BJ (cell line): ENCODE measurements around the gene ELFN1. TPM values are rescaled to one million over a fixed set of nuclear protein-coding genes. Genes with fewer than 3 reads are reported as not detected.

Experiments
- CTCF ChIA-PET: fragments of 350-600 bp; formaldehyde crosslinking; extraction: SDS; loops from one replicate; lab custom pipeline; 2021; ENCODE audit warnings: antibody characterized with exemption, inconsistent platforms; lab: Yijun Ruan, JAX
- POLR2A ChIA-PET: fragments of 300-600 bp; sonication (Branson Sonifier 250); formaldehyde crosslinking; extraction: SDS; loops from one replicate; lab custom pipeline; 2021; ENCODE audit warnings: antibody characterized with exemption; lab: Charles Lee
- DNase-seq: peaks from one replicate; pipeline ENCODE4 v3.0.0-alpha.2; 2011; ENCODE audit warnings: low read depth
- H3K27me3 ChIP-seq: 2 replicates; pipeline ENCODE4 v1.6.0; 2011; ENCODE audit warnings: low read length; ENCODE audit not compliant: control insufficient read depth, insufficient read depth
- H3K36me3 ChIP-seq: 2 replicates; pipeline ENCODE4 v1.5.1; 2011; ENCODE audit warnings: low read length; ENCODE audit not compliant: control insufficient read depth, insufficient read depth
- H3K4me3 ChIP-seq: 2 replicates; pipeline ENCODE4 v1.5.1; 2011; ENCODE audit warnings: low read depth, mild to moderate bottlenecking, control low read depth, low read length
- polyA plus RNA-seq: library from polyadenylated mRNA; depleted of rRNA; stranded (reverse); fragments of >200 nt; gene quantifications from 2 replicates; pipeline ENCODE4 v1.2.3, GENCODE V29; 2011
- TF ChIP-seq, protein P1 (sequence below): IDR thresholded peaks from 2 replicates; pipeline ENCODE4 v1.5.1; 2011; ENCODE audit warnings: low read depth, mild to moderate bottlenecking, control low read depth, inconsistent platforms, low read length, moderate library complexity; ENCODE audit not compliant: insufficient read depth

The ELFN1 gene
- polyA plus RNA-seq, 1 experiment = 1.7 TPM

DNA sequence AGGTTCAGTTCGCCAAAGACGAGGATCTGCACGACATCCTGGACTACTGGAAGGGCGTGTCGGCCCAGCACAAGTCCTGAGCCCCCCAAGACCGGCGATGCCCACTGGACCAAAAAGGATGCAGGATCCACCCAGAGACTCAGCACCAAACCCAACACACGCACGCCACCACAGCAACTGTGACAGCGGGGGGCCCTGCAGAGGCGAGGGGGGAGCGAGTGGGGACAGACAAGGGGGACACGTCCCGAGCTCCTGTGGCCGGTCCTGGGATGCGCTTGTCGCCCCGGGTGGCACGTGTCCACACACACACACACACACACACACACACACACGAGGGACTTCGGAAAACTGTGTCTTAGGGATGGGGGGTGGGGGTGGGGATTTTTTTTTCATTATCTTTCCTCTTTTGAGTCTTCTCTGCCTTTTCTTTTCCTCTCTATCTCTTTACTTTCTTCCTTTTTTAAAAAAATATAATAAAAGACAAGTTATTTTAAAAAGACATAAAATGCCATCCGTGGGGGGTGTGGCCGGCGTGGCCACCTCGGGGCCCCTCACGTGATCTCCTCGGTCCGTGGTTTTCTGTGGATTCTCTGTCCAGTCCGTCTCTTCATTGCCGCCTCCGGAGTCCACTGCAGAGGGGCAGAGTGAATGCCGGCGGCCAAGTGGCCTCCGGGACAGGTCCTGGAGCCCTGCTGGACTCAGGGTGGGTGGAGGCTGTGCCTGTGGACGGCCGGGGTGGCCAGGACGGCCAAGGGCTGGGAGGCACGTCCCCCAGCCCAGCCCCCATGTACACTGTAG is 77.1 kb downstream of the ELFN1 start:
- CTCF ChIA-PET = no interaction called here
- no peak for DNase-seq
- Histone ChIP-seq H3K4me3 (no peak overlapping the region), H3K36me3 (no peaks in the 10 kb centered on the region), H3K27me3 (peaks cover 9% of the 10 kb centered on the region)
- TF ChIP-seq, protein P1, sequence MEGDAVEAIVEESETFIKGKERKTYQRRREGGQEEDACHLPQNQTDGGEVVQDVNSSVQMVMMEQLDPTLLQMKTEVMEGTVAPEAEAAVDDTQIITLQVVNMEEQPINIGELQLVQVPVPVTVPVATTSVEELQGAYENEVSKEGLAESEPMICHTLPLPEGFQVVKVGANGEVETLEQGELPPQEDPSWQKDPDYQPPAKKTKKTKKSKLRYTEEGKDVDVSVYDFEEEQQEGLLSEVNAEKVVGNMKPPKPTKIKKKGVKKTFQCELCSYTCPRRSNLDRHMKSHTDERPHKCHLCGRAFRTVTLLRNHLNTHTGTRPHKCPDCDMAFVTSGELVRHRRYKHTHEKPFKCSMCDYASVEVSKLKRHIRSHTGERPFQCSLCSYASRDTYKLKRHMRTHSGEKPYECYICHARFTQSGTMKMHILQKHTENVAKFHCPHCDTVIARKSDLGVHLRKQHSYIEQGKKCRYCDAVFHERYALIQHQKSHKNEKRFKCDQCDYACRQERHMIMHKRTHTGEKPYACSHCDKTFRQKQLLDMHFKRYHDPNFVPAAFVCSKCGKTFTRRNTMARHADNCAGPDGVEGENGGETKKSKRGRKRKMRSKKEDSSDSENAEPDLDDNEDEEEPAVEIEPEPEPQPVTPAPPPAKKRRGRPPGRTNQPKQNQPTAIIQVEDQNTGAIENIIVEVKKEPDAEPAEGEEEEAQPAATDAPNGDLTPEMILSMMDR = no peak
- POLR2A ChIA-PET = no interaction called here

DNA sequence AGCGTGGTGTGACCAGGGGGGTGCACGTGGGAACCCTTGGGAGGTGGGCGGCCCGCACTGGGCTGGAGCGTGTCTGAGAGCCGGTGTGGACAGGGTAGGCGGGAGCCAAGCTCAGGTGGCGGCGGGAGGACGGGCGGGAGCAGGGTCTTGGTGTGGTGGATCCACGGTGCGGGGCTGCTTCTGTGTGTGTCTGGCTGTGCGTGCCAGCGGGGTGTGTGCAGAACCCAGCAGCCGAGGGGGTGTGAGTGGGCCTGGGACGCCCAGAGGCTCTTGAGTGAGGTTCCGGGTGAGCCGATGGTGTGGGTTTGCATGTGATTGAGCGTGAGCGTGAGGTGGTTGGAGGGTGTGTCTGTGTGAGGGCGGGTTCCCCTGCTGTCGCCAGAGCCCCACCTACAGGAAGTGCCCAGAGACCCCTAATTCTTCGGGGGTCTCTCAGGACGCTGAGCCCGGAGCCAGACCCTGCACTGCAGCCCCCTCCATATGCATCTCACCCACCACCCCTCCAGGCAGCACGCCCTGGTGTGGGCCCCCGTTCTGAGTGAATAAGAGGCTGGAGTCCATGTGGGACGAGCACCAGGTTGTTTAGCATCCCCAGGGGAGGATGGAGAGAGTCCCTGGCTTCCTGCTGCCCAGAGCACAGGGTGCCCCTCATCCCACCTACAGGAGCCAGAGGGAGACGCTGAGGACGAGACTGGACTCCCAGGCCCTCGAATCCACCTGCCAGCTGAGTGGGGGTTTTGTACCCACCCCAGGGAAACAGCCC is 78.2 kb downstream of the ELFN1 start:
- TF ChIP-seq, protein P1 = no peak
- POLR2A ChIA-PET = no interaction called here
- Histone ChIP-seq H3K4me3 (no peak overlapping the region), H3K27me3 (peaks cover 9% of the 10 kb centered on the region), H3K36me3 (no peaks in the 10 kb centered on the region)
- CTCF ChIA-PET = no interaction called here
- no peak for DNase-seq

DNA sequence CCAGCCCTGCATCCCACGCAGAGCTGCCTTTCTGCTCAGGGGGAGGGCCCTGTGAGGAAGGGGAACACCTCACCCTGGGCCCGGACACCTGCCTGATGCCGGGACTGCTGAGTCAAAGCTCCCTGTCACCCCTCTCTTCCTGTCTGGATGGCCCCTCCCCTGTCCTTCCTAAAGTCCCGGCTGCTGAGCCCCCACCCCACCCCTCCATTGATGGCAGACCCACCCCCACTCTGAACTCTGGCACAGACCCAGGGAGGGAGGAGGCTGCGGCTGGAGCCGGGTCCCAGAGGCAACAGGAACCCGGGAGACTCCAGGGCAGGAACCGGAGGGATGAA is 78.7 kb downstream of the ELFN1 start:
- CTCF ChIA-PET = no interaction called here

DNA sequence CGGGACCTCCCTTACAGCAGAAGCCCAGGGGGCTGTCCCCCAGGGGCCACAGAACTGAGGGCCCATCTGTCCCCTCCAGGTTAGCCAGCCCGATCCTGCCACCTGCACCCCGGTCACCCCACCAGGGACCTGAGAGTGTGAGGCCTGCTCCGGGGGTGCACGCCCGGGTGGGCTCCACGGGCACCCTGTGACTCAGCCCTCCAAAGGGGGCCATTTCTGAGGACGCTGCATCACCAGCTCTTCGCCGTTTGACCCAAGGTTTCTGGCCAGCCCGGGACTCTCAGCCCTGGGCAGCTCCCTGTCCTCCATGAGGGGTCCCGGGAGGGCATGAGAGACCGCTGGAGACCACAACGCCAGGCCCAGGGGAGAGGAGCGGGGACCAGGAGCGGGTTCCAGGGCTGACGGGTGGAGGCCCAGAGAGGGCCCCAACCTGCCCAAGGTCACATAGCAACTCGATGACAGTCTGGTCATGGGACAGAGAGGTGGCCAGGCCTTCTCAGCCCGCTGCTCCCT is 79.3 kb downstream of the ELFN1 start:
- TF ChIP-seq, protein P1 = no peak
- POLR2A ChIA-PET = interaction anchor here (0.5 kb wide), 1 partner anchor 289 kb away, joined by 3 read pairs; no protein-coding TSS in a partner anchor
- DNase-seq = no peak
- Histone ChIP-seq H3K4me3 (no peak overlapping the region), H3K36me3 (no peaks in the 10 kb centered on the region), H3K27me3 (peaks cover 9% of the 10 kb centered on the region)
- CTCF ChIA-PET = no interaction called here

More for the DNA sequence above, 78.7 kb downstream of the ELFN1 start:
- TF ChIP-seq, protein P1 = no peak
- Histone ChIP-seq H3K36me3 (no peaks in the 10 kb centered on the region), H3K27me3 (peaks cover 9% of the 10 kb centered on the region), H3K4me3 (no peak overlapping the region)
- DNase-seq = no peak
- POLR2A ChIA-PET = interaction anchor here (0.5 kb wide), 1 partner anchor 289 kb away, joined by 3 read pairs; no protein-coding TSS in a partner anchor

DNA sequence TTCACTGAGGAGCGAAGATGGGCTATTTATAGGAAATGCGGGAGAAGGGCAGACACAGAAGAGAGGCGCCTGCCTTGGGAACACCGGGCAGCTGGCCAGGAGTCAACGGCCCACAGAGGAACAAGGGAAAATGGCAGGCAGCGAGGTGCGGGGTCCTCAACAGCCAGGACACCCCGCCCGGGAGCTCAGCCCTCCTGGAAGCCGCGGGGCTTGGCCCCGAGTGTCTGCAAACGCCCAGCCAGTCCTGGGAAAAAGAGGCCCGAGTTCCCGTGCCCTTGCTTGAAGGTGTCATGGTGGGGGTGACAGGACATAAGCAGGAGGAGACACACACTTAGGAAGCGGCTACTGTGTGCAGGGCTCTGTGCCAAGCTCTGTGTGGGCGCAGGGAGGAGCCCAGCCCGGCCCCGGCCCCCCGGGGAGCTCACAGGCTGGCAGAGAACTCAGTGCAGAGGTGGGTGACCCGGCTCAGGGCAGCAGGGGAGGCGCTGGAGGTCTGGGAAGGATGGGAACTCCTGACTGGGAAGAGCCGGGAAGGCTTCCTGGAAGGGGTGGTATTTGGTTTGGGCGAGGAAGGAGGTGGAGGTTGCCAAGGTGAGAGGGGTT is 79.9 kb downstream of the ELFN1 start:
- Histone ChIP-seq H3K36me3 (no peaks in the 10 kb centered on the region), H3K4me3 (no peak overlapping the region), H3K27me3 (peaks cover 9% of the 10 kb centered on the region)
- ChIA-PET POLR2A (no interaction called here), CTCF (no interaction called here)
- no peak for DNase-seq
- TF ChIP-seq, protein P1 = no peak
